Stimulated activated naive B cell treated with anti-CD40 and anti-IgM and Interleukin-4, amounts not matched to agents 10 μg/mL and 1 μg/mL and 100 μg/mL, for 72 hours (primary cell): ENCODE measurements around the gene ALDH1B1.

Experiments
- ATAC-seq, 2 donors: fragments of 150-1000 bp; cut with Tn5 transposase; replicated peaks; 2 replicates each; pipeline ENCODE4 v1.10.0; 2021; ENCODE audit warnings: moderate library complexity in 1 of 2
- DNase-seq: peaks from one replicate; pipeline ENCODE4 v3.0.0; 2021
- H3K27ac Mint-ChIP-seq: one replicate; pipeline ENCODE4 v1.8.0; 2022; ENCODE audit warnings: mild to moderate bottlenecking, mixed read lengths
- H3K27me3 Mint-ChIP-seq, 2 donors: one replicate each; pipeline ENCODE4 v1.8.0; 2022; ENCODE audit warnings: mixed read lengths in 2 of 2
- H3K36me3 Mint-ChIP-seq, 2 donors: one replicate each; pipeline ENCODE4 v1.8.0; 2022; ENCODE audit warnings: mixed read lengths in 2 of 2, mild to moderate bottlenecking in 1 of 2
- H3K4me1 Mint-ChIP-seq, 2 donors: one replicate each; pipeline ENCODE4 v1.8.0; 2022; ENCODE audit warnings: mixed read lengths in 2 of 2, mild to moderate bottlenecking in 1 of 2
- H3K4me3 Mint-ChIP-seq, 2 donors: one replicate each; pipeline ENCODE4 v1.8.0; 2022; ENCODE audit warnings: mild to moderate bottlenecking in 2 of 2, mixed read lengths in 2 of 2, moderate library complexity in 1 of 2
- H3K9me3 Mint-ChIP-seq, 2 donors: one replicate each; pipeline ENCODE4 v1.8.0; 2022; ENCODE audit warnings: mixed read lengths in 2 of 2, mild to moderate bottlenecking in 1 of 2

ALDH1B1 gene

DNA sequence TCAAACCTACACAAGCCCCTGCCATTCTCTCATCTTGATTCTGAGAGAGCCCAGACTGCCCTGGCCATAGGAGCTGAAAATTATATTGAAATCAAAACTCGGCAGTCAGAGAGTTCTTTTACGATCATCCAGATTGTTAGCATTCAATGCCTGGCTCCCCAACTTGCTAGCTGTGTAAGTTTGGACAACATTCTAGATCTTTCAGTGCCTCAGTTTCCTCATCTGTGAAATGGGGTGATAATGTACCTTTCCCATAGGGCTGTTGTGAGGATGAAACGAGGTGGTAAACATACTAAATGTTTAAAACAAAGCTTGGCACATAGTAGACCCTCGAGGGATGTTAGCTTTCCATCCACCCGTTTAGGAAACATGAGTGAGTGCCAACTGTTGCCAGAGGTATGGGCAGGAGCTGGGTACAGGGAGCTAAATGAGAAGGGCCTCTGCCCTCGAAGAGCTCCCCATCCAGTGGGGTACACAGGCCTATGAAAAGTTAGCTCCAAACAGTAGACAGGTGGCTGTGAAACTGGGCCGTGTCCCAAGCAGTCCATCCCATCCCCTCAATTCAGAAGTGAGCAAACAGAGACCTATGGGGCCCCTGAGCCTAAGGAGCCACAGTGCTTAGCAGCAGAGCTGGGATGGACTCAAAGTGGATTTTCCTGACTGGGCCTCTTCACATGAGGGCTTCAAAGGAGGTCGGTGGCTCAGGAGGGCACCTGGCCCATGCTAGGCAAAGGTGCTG lies 49.0 kb downstream of the ALDH1B1 start:
- ATAC-seq = no peak
- H3K27ac Mint-ChIP-seq = no peak overlapping the region
- H3K4me1 Mint-ChIP-seq = peaks cover 11 to 20% of the 10 kb centered on the region in 2 donors
- no peaks in the 10 kb centered on the region for H3K36me3 Mint-ChIP-seq
- peaks cover 36 to 50% of the 10 kb centered on the region in 2 donors for H3K27me3 Mint-ChIP-seq
- H3K4me3 Mint-ChIP-seq = no peak overlapping the region
- DNase-seq = no peak
- H3K9me3 Mint-ChIP-seq = peaks cover 3 to 4% of the 10 kb centered on the region in 2 donors

DNA sequence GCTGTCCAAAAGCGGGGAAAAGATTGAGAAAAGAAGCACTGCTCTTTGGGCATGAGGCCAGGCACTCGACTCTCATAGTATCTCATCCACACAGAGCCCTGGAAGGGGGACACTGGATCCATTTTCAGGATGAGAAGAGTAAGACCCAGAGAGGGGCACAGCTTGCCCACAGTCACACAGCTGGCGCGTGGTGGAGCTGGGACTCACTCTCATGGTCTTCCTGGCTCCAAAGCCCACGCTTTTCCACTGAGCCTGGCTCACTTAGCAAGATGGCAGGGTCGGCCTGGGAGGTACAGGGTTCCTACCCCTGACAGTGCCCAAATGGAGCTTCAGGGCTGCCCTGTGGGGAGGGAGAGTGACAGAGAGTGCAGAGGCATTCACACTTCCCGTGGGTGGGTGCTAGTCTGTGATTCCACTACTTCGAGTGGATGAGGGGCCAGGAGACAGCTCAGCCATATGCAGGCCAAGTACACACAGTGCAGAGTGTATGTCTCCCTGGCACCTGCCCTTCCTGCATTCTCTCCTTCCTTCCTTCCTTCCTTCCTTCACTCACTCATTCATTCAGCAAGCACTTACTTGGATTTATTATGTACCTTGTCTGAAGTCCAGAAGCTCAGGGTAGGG lies 50.1 kb downstream of the ALDH1B1 start:
- DNase-seq = no peak
- ATAC-seq = no peak
- Mint-ChIP-seq H3K36me3 (no peaks in the 10 kb centered on the region), H3K27me3 (peaks cover 43 to 57% of the 10 kb centered on the region in 2 donors), H3K9me3 (peaks cover 3 to 4% of the 10 kb centered on the region in 2 donors), H3K4me1 (peaks cover 8 to 15% of the 10 kb centered on the region in 2 donors), H3K4me3 (no peak overlapping the region), H3K27ac (no peak overlapping the region)

DNA sequence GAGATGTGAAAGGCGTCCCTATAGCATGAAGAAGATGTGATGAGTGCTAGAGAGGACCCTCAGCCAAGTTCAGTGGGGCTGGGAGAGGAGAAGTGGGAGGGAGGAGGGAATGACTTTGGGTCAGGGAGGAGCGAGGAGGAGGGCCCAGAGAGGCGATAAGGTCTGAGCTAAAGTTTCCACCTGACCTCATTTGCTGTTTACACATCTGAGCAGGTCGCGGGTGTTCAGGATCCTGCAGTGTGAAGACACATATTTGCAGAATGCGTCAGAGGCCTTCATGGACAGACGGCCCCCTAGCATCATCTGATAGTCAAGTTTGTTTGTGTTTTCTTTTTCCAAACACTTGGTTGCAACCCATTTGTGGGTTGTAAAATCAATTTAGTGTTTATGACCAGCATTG lies 50.7 kb downstream of the ALDH1B1 start:
- ATAC-seq (no peak), DNase-seq (no peak)
- H3K4me3 Mint-ChIP-seq = no peak overlapping the region
- H3K36me3 Mint-ChIP-seq = no peaks in the 10 kb centered on the region
- H3K27ac Mint-ChIP-seq = no peak overlapping the region
- peaks cover 3 to 4% of the 10 kb centered on the region in 2 donors for H3K9me3 Mint-ChIP-seq
- H3K4me1 Mint-ChIP-seq = peaks cover 8 to 15% of the 10 kb centered on the region in 2 donors
- H3K27me3 Mint-ChIP-seq = peaks cover 43 to 57% of the 10 kb centered on the region in 2 donors

DNA sequence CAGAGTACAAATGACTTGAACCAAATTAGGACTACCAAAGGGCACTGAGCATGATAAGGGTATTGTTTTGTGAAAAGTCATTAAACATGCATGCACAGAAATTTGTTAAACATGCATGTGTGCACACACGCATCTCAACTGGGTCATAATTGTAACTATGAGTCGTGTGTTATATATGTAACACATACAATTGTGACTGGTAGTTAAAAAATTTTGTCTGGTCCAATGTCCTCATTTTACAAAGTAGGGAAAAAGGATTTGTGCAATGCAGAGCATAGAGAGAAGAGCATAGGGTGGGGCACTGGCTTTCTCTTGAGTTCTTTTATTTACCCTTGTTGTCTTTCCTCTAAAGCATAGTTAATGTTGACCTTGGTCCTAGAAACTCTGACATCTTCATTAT lies 51.1 kb downstream of the ALDH1B1 start:
- no peak overlapping the region for H3K4me3 Mint-ChIP-seq
- DNase-seq = no peak
- H3K36me3 Mint-ChIP-seq = no peaks in the 10 kb centered on the region
- H3K27ac Mint-ChIP-seq = no peak overlapping the region
- peaks cover 8 to 15% of the 10 kb centered on the region in 2 donors for H3K4me1 Mint-ChIP-seq
- peaks cover 43 to 57% of the 10 kb centered on the region in 2 donors for H3K27me3 Mint-ChIP-seq
- H3K9me3 Mint-ChIP-seq = peaks cover 3 to 4% of the 10 kb centered on the region in 2 donors
- no peak for ATAC-seq

DNA sequence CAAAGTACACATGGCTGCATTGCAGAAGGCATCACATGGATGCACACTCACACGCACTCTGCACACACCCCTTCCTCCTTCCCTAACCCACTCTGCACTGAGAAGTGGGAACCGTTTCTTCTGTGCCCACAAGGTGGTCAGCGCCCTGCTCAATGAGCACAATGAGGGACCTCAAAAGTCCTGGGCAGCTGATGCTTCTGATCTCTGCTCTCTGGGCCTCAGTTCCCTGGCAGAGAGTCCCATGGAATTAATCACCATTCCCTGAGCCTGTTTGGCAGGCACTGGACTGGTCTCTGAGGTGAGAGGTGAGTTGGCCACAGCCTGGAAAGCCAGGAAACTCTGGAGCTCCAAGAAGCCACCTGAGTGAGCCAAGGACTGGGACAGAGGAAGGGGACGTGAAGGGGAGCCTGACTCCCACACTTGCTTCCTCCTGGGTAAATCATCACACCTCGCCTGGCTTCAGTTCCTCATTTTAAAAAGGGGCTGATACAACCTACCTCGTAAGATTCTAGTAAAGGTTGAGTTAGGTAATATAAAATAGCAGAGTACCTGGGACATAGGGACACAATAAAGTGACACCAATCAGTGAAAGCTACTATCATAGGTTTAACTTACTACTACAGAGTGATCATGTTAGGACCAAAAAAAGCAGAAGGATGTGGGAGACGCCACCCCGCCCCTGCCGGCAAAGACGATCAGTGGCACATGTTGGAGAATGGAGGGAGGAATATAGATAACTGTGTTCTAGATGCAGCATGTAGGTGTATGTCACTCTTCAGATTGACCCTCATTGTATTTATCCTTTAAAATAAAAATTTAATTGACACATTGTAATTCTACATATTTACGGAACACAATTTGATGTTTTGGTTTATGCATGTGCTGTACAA lies 52.9 kb downstream of the ALDH1B1 start:
- H3K36me3 Mint-ChIP-seq = no peaks in the 10 kb centered on the region
- H3K27me3 Mint-ChIP-seq = peaks cover 42 to 58% of the 10 kb centered on the region in 2 donors
- ATAC-seq = peak; percentile 87 to 95
- no peak for DNase-seq
- peaks cover 8 to 12% of the 10 kb centered on the region in 2 donors for H3K4me1 Mint-ChIP-seq
- H3K4me3 Mint-ChIP-seq = no peak overlapping the region
- H3K27ac Mint-ChIP-seq = no peak overlapping the region
- peaks cover 4 to 5% of the 10 kb centered on the region in 2 donors for H3K9me3 Mint-ChIP-seq

DNA sequence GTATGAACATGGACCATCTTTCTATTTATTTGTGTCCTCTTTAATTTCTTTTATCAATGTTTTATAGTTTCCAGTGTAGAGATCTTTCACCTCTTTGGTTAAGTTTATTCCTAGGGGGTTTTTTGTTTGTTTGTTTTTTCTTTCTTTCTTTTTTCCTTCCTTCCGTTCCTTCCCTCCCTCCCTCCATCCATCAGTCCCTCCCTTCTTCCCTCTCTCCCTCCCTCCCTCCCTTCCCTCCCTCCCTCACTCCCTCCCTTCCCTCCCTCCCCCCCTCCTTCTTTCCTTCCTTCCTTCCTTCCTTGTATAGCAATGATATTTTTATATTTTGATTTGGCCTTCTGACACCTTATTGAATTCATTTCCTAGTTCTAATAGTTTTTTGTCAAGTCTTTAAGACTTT lies 55.2 kb downstream of the ALDH1B1 start:
- Mint-ChIP-seq H3K4me3 (no peak overlapping the region), H3K9me3 (peaks cover 15 to 17% of the 10 kb centered on the region in 2 donors), H3K36me3 (peaks cover 1 to 4% of the 10 kb centered on the region in 2 donors), H3K27me3 (peaks cover 44 to 48% of the 10 kb centered on the region in 2 donors), H3K27ac (no peak overlapping the region), H3K4me1 (peaks cover 8 to 10% of the 10 kb centered on the region in 2 donors)
- DNase-seq (no peak), ATAC-seq (no peak)
